Esophagus squamous epithelium (tissue), 5 donors: Measurements from ENCODE around the gene TMEM108. TPM values are rescaled to one million over a fixed set of nuclear protein-coding genes. Genes with fewer than 3 reads are reported as not detected.
A peak's percentile ranks its signal among the peaks of the same experiment; 100 is the strongest.

ENCODE experiments used
- DNase-seq: peaks from one replicate; lab custom pipeline; 2025; lab: John Stamatoyannopoulos, UW
- H3K27ac ChIP-seq, 4 donors: fragments of 200-600 bp; sonication (generic); one replicate each; pipeline ENCODE4 v1.5.1; 2016 to 2019; ENCODE audit warnings: mild to moderate bottlenecking in 1 of 4
- H3K27me3 ChIP-seq, 4 donors: fragments of 200-600 bp; sonication (generic); 1 replicate in 3 of 4; 2 replicates in 1 of 4; pipeline versions ENCODE4 v1.5.1 to v1.6.0; 2017 to 2021; ENCODE audit warnings: antibody characterized with exemption in 1 of 4
- H3K36me3 ChIP-seq, 3 donors: fragments of 200-600 bp; sonication (generic); one replicate each; pipeline ENCODE4 v1.5.1; 2016 to 2019
- H3K4me1 ChIP-seq, 3 donors: fragments of 200-600 bp; sonication (generic); one replicate each; pipeline ENCODE4 v1.5.1; 2017 to 2019
- H3K4me3 ChIP-seq, 4 donors: fragments of 200-600 bp; sonication (generic); 1 replicate in 3 of 4; 2 replicates in 1 of 4; pipeline ENCODE4 v1.5.1; 2016 to 2019; ENCODE audit warnings: mild to moderate bottlenecking in 2 of 4, moderate library complexity in 1 of 4
- H3K9me3 ChIP-seq, 3 donors: fragments of 200-600 bp; sonication (generic); one replicate each; pipeline ENCODE4 v1.5.1; 2016 to 2019
- POLR2A ChIP-seq, 4 donors: fragments of 450-650 bp; IDR thresholded peaks; one replicate each; pipeline ENCODE4 v1.6.1; 2017; ENCODE audit warnings: antibody characterized with exemption in 4 of 4, mild to moderate bottlenecking in 4 of 4, moderate library complexity in 3 of 4
- whole genome bisulfite sequencing, 2 donors: methylation state at CpG; one replicate each; pipeline ENCODE4 v1.1.5; 2018; 5-methylcytosine and 5-hydroxymethylcytosine counted together
- intact Hi-C: fragments of 100-400 bp; cut with DNase I; formaldehyde crosslinking; loops from one replicate; pipeline ENCODE4 v1.15.0; 2022
- total RNA-seq, 4 donors: library from RNA; depleted of rRNA; stranded (reverse); fragments of >200 nt; gene quantifications; one replicate each; pipeline ENCODE4 v1.1.0, GENCODE V29; 2016
- TF ChIP-seq, protein P1 (sequence below), 6 experiments: fragments of 450-650 bp in 4 of 6; fragments of 200-600 bp in 2 of 6; sonication (generic) in 2 of 6; IDR thresholded peaks; one replicate each; pipeline ENCODE4 v1.5.1; 2016 to 2019; ENCODE audit warnings: antibody characterized with exemption in 6 of 6, mild to moderate bottlenecking in 4 of 6, moderate library complexity in 4 of 6
- donor health status: DM: yes; HTN: yes; CAD: no.

TMEM108 gene
- total RNA-seq, 4 donors from 2014 or later: 0.12 to 3.4 (median 0.24) TPM

DNA sequence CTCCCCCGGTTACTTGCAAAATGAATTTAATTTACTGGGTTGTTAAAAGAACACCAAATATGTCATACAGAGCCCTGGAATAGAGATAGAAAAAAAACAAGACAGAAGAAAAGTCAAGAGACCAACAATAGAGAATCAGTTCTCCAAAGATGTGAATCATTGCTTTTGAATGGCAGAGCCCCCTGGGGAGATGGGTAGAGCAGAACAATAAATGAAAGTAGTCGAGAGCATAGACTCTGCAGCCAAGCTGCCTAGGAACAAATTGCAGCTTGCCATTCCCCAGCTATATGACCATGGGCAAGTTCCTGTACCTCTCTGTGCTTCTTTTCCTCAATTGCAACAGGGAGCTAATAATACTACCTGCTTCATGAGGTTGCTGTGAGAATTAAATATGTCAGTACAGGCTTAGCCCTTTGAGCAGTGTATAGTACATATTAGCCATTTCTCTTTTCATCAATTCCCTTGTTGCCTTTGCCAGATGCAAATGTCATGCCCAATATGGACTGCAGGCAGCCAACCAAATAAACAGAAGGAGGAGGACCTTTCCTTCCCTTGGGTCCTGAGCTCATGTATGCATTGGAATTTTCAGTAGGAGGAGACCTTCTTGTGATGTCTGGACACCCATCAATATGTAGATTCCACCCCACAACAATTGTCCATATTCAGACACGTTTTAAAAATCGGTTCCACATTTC is 336.7 kb downstream of the TMEM108 start:
- Histone ChIP-seq H3K4me1 (no peaks in the 10 kb centered on the region), H3K9me3 (no peaks in the 10 kb centered on the region), H3K36me3 (no peaks in the 10 kb centered on the region), H3K27me3 (no peaks in the 10 kb centered on the region), H3K27ac (no peak overlapping the region), H3K4me3 (no peak overlapping the region)
- no peak for TF ChIP-seq POLR2A (IDR thresholded peaks at IDR 0.05)
- intact Hi-C loops: no loop called here
- DNase-seq: no peak
- WGBS, 2 donors: 64 to 75% methylated on average over 4 of the region's 4 CpGs

DNA sequence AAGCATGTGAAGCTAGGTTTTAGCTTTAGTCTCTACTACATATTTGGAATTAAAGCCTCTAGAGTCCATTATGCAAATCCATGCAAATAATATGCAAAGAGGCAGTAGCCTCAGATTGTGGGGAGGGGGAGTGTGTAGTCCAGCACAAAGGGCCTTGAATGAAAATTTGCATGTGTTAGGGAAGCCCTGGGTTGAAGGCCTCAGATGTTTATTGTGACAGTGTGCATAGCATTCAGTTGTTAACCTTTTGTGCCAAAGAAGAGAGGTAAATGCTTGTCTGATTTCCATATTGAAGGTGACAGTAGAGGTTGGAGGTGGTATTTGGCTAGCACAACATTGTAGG is 337.2 kb downstream of the TMEM108 start:
- Histone ChIP-seq H3K27me3 (no peaks in the 10 kb centered on the region), H3K4me1 (no peaks in the 10 kb centered on the region), H3K4me3 (no peak overlapping the region), H3K36me3 (no peaks in the 10 kb centered on the region), H3K9me3 (no peaks in the 10 kb centered on the region), H3K27ac (no peak overlapping the region)
- TF ChIP-seq POLR2A (IDR thresholded peaks at IDR 0.05): no peak
- TF ChIP-seq, protein P1, sequence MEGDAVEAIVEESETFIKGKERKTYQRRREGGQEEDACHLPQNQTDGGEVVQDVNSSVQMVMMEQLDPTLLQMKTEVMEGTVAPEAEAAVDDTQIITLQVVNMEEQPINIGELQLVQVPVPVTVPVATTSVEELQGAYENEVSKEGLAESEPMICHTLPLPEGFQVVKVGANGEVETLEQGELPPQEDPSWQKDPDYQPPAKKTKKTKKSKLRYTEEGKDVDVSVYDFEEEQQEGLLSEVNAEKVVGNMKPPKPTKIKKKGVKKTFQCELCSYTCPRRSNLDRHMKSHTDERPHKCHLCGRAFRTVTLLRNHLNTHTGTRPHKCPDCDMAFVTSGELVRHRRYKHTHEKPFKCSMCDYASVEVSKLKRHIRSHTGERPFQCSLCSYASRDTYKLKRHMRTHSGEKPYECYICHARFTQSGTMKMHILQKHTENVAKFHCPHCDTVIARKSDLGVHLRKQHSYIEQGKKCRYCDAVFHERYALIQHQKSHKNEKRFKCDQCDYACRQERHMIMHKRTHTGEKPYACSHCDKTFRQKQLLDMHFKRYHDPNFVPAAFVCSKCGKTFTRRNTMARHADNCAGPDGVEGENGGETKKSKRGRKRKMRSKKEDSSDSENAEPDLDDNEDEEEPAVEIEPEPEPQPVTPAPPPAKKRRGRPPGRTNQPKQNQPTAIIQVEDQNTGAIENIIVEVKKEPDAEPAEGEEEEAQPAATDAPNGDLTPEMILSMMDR (IDR thresholded peaks at IDR 0.05): no peak
- intact Hi-C loops: no loop called here
- no peak for DNase-seq

DNA sequence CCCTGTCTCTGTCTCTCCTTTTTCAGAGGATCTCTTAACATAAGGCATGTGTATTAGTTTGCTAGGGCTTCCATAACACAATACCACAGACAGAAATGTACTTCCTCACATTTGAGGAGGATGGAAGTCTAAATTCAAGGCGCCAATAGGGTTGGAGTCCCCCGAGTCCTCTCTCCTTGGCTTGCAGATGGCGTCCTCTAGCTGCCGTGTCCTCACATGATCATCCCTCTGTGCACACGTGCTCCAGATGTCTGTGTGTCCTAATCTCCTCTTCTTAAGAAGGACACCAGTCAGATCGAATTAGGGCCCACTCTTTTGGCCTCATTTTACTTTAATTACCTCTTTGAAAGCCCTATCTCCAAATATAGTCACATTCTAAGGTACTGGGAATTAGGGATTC is 338.6 kb downstream of the TMEM108 start:
- WGBS, 2 donors: 66 to 76% methylated on average over 6 of the region's 6 CpGs
- Histone ChIP-seq H3K4me1 (no peaks in the 10 kb centered on the region), H3K36me3 (no peaks in the 10 kb centered on the region), H3K27ac (no peak overlapping the region), H3K9me3 (no peaks in the 10 kb centered on the region), H3K4me3 (no peak overlapping the region), H3K27me3 (no peaks in the 10 kb centered on the region)
- DNase-seq: no peak
- TF ChIP-seq, protein P1 (IDR thresholded peaks at IDR 0.05): no peak
- no peak for TF ChIP-seq POLR2A (IDR thresholded peaks at IDR 0.05)
- intact Hi-C loops: no loop called here

DNA sequence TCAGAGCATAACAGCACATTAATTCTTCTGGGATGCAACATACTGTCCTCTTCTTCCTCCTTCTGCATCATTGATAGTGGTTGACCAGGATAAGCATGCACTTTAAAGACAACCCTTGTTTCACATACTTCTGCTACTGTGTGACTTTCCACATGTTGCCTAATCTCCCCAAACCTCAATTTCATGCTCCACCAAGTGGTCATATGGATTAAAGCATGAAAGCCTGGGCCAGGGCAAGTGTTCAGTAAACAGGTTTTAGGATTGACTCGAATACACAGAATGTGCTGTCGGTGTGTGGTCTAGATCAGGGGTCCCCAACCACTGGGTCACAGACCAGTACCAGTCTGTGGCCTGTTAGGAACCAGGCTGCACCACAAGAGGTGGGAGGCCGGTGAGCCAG is 339.2 kb downstream of the TMEM108 start:
- intact Hi-C loops: no loop called here
- WGBS, 2 donors: 43 to 50% methylated on average over 1 to 3 of the region's 3 CpGs

DNA sequence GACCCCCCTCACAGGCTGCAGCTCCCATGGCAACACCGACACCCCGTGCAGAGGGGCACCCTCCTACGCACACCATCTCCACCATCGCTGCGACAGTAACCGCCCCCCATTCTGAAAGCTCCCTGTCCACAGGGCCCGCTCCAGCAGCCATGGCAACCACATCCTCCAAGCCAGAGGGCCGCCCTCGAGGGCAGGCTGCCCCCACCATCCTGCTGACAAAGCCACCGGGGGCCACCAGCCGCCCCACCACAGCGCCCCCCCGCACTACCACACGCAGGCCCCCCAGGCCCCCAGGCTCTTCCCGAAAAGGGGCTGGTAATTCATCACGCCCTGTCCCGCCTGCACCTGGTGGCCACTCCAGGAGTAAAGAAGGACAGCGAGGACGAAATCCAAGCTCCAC is 341.7 kb downstream of the TMEM108 start:
- WGBS, 2 donors: 100% methylated on average over 1 of the region's 19 CpGs; no CpG with 5 or more reads in 1 of the 2 donors
- intact Hi-C loops: loop anchor here (10.0 kb wide), 1 partner anchor 335 kb away; no protein-coding TSS in a partner anchor
- Histone ChIP-seq H3K4me1 (peaks cover 0 to 18% (median 4%) of the 10 kb centered on the region in 3 donors), H3K9me3 (no peaks in the 10 kb centered on the region), H3K4me3 (no peak overlapping the region), H3K36me3 (no peaks in the 10 kb centered on the region), H3K27me3 (no peaks in the 10 kb centered on the region), H3K27ac (no peak overlapping the region)
- no peak for TF ChIP-seq POLR2A (IDR thresholded peaks at IDR 0.05)
- TF ChIP-seq, protein P1 (IDR thresholded peaks at IDR 0.05): no peak
- DNase-seq: no peak

More for the DNA sequence above, 339.2 kb downstream of the TMEM108 start:
- no peaks in the 10 kb centered on the region for H3K9me3 ChIP-seq
- no peaks in the 10 kb centered on the region for H3K27me3 ChIP-seq
- H3K4me3 ChIP-seq: no peak overlapping the region
- no peaks in the 10 kb centered on the region for H3K36me3 ChIP-seq
- no peak for TF ChIP-seq POLR2A (IDR thresholded peaks at IDR 0.05)
- TF ChIP-seq, protein P1 (IDR thresholded peaks at IDR 0.05): peak in 5 of 6 experiments; percentile 14 to 51 (median 39)
- H3K27ac ChIP-seq: no peak overlapping the region
- DNase-seq: no peak
- no peaks in the 10 kb centered on the region for H3K4me1 ChIP-seq
